ENCODE data around the gene KCNC3.
"Not testable (repeated sequence)": the region's sequence is repeated elsewhere in the genome, so short reads cannot be mapped to it uniquely, and the experiment has no call there.

Gene KCNC3

DNA sequence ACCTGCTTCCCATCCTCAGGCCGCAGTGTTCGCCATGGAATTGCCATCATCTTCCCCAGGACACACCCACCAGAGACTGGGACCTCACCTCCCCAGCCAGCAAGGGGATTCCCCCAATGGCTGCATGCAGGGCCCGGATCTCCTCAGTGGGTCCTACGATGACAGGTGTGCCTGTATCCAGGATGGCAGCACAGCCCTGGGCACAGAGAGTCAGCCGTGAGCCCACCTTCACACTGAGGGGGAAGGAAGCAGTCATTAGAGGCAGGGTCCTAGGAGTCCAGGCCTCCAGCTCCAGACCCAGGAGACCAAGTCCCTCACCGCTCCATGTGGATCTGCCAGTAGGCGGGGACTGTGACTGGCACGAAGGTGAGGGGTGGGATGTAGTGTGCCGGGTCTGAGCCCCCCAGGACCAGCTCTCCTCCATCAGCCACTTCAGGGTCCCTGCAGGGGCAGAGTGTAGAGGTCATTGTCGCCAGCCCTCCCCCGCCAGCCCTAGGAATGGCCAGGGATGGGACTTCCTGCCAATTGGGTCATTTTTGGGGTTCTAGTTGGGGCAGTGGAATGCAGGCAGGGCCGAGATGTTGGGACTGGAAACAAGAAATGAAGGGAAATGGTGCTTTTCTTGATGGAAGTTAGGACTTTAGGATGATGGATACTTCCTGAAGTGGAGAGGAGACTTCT, 5.7 kb upstream of the KCNC3 start:
- Mint-ChIP-seq H3K27me3 (ENCODE audit: low read depth) (no peaks in the 10 kb centered on the region), H3K27ac (peak overlapping the region; percentile 68), H3K4me1 (ENCODE audit: low read depth) (peaks cover 46% of the 10 kb centered on the region), H3K9me3 (no peaks in the 10 kb centered on the region), H3K36me3 (ENCODE audit: low read depth) (peaks cover 10% of the 10 kb centered on the region), H3K4me3 (peak overlapping the region; percentile 63)

DNA sequence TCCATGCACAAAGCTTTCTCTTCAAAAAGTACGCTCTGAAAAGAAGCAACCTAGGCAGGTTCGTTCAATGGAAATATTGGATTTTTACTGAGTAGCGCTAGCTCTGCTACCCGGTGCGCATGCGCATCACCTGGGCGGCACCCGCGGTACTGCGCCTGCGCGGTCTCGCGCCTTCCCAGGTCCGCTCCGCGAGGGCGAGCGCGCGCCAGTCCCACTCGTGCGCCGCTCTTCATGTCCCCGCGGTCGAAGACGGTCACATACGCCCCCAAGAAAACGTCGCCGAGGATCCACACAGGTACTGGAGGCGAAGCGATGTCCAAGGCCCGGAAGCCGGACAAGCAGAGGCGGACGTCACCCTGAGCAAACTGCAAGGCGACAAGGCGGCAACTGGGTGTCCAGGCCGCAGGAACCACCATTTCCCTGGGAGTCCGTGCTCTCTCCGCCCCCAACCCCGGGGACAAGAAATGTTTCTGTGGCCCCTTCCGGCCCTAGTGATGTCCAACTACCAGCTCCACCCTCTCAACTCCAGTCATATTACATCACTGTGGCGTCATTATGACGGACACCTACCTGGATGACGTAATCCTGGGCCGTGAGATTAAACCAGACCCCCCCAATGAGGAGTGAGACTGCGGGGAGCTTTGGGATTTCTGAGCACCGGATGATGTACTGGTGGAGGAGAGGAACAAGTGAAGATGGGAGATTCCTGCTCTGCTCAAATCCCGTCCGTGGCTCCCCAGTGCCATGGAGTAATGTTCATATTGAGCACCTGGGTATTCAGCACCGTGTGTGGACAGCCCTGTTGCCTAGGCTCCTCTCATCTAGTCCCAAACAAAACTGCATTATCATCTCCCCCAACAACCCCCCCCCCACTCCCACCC, 4.8 kb upstream of the KCNC3 start:
- H3K27me3 Mint-ChIP-seq (ENCODE audit: low read depth): peaks cover 8% of the 10 kb centered on the region
- H3K9me3 Mint-ChIP-seq: no peaks in the 10 kb centered on the region
- H3K36me3 Mint-ChIP-seq (ENCODE audit: low read depth): peaks cover 14% of the 10 kb centered on the region
- peak overlapping the region; percentile 87 for H3K4me3 Mint-ChIP-seq
- H3K4me1 Mint-ChIP-seq (ENCODE audit: low read depth): peaks cover 51% of the 10 kb centered on the region
- peak overlapping the region; percentile 96 for H3K27ac Mint-ChIP-seq

DNA sequence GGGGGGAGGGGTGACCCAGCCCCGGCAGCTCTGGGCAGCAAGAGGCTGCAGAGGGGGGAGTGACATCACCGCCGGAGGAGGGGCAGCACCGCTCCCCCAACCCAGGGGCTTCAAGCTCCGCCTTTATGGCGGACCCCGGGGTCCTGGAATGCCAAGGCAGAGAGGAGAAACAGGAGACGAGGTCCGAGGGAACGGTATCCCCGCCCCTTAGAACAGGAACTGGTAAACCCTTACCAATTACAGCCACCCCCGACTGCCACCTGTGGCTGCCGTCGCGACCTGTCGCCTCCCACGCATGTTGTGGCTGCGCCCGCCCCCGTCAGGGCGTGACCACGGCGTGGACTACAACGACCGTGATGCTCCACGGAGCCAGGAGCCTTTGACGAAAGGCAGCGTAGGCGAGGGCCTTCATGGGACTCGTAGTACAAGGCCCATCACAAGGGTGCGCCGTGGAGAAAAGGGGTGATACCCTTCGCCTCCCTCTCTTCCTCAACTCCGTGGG, 4.1 kb upstream of the KCNC3 start:
- H3K9me3 Mint-ChIP-seq: no peaks in the 10 kb centered on the region
- peak overlapping the region; percentile 87 for H3K4me3 Mint-ChIP-seq
- peaks cover 51% of the 10 kb centered on the region for H3K4me1 Mint-ChIP-seq (ENCODE audit: low read depth)
- H3K27me3 Mint-ChIP-seq (ENCODE audit: low read depth): peaks cover 8% of the 10 kb centered on the region
- H3K36me3 Mint-ChIP-seq (ENCODE audit: low read depth): peaks cover 14% of the 10 kb centered on the region
- H3K27ac Mint-ChIP-seq: peak overlapping the region; percentile 96

DNA sequence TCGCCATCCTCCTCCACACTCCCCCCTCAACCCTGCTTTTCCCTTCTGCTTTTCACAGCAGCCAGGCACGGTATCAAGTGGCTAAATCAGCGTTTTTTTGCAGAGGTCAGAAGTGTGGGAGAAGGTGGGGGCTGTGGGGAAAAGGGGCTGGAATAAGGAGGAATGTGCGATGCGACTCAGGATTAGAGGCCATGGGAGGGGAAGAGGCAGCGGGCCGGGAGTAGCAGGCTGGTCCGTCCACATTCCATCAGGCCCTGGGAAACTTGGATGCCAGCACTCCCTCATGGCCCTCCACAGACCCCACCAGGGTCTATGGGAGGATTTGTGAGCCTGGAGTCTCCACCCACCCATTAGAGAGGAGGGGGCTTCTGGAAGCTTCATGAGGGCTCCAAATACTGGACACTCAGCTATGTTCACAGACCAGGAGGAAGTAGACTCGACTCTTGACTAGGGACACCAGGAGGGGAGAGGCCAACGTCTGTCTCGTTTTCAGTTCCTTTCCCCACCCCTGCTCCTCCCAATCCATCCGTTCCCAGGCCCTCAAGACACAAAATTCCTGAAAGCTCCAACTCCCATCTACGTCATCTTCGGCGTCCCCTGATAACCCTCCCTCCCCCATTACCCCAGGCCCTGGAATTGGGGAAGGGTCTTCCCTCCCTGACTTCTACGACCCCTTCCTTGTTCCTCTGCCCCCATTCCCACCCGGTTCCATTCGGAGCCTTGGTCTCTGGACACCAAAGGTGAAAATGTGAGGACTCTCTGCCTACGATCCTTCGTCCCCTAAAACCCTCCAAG, 3.3 kb upstream of the KCNC3 start:
- Mint-ChIP-seq H3K27ac (peak overlapping the region; percentile 89), H3K9me3 (no peaks in the 10 kb centered on the region), H3K27me3 (ENCODE audit: low read depth) (peaks cover 13% of the 10 kb centered on the region), H3K4me3 (peak overlapping the region; percentile 87), H3K36me3 (ENCODE audit: low read depth) (peaks cover 14% of the 10 kb centered on the region), H3K4me1 (ENCODE audit: low read depth) (peaks cover 56% of the 10 kb centered on the region)

DNA sequence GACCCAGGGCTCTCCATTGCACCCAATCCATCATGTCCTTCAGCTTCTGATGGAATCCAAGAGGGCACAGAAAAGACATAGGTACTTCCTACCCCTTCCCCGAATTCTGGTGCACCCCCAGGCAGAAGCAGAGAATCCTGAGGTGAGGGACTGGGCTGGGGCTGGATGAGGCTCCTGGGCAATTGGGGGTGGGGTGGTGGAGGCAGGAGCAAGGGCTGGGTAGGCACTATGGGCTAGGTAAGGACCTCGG, 2.7 kb upstream of the KCNC3 start:
- H3K27ac Mint-ChIP-seq: peak overlapping the region; percentile 89
- no peaks in the 10 kb centered on the region for H3K9me3 Mint-ChIP-seq
- peaks cover 13% of the 10 kb centered on the region for H3K36me3 Mint-ChIP-seq (ENCODE audit: low read depth)
- peaks cover 18% of the 10 kb centered on the region for H3K27me3 Mint-ChIP-seq (ENCODE audit: low read depth)
- peaks cover 59% of the 10 kb centered on the region for H3K4me1 Mint-ChIP-seq (ENCODE audit: low read depth)
- peak overlapping the region; percentile 87 for H3K4me3 Mint-ChIP-seq

DNA sequence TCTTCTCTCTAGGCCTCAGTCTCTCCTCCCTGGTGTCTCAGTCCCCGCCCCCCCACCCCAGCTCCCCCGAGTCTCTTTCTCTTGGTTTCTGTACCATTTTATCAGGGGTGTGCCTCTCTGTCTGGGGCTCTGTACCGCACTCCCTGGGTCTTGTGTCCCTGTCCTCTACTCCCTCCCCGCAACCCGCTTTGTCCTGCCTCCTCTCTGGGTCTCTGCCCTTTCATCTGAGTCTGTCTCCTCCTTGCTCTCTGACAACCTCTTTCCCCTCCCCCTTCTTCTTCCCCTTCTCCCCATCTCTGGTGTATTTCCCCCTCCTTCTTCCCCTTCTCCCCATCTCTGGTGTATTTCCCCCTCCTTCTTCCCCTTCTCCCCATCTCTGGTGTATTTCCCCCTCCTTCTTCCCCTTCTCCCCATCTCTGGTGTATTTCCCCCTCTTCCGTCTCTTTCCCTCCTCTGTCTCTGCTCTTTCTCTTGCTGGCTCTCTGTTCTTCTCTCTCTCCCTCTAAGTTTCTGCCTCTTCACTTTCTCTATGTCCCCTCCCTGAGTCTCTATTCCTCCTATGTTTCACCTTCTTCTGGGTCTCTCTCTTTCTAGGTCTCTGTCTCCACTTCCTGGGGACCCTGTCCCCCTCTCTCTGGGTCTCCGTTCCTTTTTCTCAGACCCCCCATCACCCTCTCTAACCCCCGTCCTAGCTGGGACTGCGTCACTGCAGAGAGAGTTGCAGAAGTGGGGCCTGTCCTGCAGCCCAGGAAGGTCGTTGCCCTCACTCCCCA, 2.2 kb upstream of the KCNC3 start:
- Mint-ChIP-seq H3K27me3 (ENCODE audit: low read depth) (peaks cover 23% of the 10 kb centered on the region), H3K9me3 (no peaks in the 10 kb centered on the region), H3K36me3 (ENCODE audit: low read depth) (peaks cover 14% of the 10 kb centered on the region), H3K27ac (peak overlapping the region; percentile 89), H3K4me3 (peak overlapping the region; percentile 87), H3K4me1 (ENCODE audit: low read depth) (peaks cover 64% of the 10 kb centered on the region)

DNA sequence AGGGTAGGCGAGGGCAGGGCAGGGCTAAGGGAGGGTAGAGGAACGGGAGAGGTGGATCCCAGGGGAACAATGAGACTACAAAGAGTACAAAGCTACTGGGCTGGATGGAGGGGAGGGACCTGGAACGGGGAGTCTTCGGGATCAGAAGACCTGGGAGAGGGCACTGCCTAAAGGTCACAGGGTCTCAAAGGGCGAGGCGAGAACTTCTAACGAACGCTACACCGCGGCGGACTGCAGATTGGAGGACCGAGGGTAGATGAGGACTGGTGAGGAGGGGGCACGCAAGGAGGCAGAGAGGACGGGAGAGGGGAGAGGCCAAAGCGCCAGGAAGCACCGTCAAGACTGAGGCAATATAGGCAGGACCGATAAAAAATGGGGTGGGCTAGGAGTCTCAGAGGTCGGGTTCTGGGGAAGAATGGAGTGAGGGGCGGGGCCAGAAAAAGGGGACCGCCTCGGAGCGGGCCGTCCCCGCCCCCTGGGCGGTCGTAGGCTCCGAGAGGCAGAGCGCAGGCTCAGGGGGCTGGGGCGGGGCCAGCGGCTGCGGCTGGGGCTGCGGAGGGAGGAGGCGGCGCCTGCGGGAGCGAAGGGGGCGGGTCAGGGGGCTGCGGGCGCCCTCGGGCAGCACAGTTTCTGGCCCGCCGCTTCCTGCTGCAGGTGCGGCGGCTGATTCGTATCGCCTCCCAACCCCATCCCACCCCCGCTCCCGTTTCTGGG, 1.3 kb upstream of the KCNC3 start:
- H3K9me3 Mint-ChIP-seq: no peaks in the 10 kb centered on the region
- H3K27me3 Mint-ChIP-seq (ENCODE audit: low read depth): peaks cover 30% of the 10 kb centered on the region
- peaks cover 12% of the 10 kb centered on the region for H3K36me3 Mint-ChIP-seq (ENCODE audit: low read depth)
- peak overlapping the region; percentile 94 for H3K27ac Mint-ChIP-seq
- peak overlapping the region; percentile 94 for H3K4me3 Mint-ChIP-seq
- H3K4me1 Mint-ChIP-seq (ENCODE audit: low read depth): peaks cover 63% of the 10 kb centered on the region

DNA sequence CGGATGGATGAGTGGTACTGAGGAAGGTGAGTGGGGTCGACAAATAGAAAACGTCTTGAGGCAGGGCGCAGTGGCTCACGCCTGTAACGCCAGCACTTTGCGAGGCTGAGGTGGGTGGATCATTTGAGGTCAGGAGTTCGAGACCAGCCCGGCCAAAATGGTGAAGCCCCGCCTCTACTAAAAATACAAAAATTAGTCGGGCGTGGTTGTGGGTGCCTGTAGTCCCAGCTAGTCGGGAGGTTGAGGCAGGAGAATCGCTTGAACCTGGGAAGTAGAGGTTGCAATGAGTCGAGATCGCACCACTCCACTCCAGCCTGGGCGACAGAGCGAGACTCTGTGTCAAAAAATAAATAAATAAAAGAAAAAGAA, 733 bp upstream of the KCNC3 start:
- Mint-ChIP-seq H3K4me1 (ENCODE audit: low read depth) (peaks cover 61% of the 10 kb centered on the region), H3K27me3 (ENCODE audit: low read depth) (peaks cover 30% of the 10 kb centered on the region), H3K4me3 (peak overlapping the region; percentile 94), H3K27ac (peak overlapping the region; percentile 94)
- H3K36me3 Mint-ChIP-seq (ENCODE audit: low read depth); H3K9me3 Mint-ChIP-seq: not testable (repeated sequence)

DNA sequence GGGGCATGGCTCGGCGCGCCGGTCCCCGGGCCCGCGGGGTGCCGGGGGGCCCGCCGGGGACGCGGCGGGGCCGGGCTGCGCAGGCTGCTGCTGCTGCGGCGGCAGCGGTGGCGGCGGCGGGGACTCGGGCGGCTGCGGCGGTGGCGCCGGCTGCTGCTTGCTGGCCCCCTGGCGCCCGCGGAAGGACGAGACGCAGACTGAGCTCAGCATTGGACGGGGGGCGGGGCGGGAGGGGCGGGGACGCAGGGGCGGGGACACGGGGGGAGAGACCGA, 368 bp downstream of the KCNC3 start:
- Mint-ChIP-seq H3K27me3 (ENCODE audit: low read depth) (peaks cover 33% of the 10 kb centered on the region), H3K4me1 (ENCODE audit: low read depth) (peaks cover 61% of the 10 kb centered on the region), H3K9me3 (no peaks in the 10 kb centered on the region), H3K27ac (peak overlapping the region; percentile 94), H3K36me3 (ENCODE audit: low read depth) (peaks cover 9% of the 10 kb centered on the region), H3K4me3 (peak overlapping the region; percentile 94)

DNA sequence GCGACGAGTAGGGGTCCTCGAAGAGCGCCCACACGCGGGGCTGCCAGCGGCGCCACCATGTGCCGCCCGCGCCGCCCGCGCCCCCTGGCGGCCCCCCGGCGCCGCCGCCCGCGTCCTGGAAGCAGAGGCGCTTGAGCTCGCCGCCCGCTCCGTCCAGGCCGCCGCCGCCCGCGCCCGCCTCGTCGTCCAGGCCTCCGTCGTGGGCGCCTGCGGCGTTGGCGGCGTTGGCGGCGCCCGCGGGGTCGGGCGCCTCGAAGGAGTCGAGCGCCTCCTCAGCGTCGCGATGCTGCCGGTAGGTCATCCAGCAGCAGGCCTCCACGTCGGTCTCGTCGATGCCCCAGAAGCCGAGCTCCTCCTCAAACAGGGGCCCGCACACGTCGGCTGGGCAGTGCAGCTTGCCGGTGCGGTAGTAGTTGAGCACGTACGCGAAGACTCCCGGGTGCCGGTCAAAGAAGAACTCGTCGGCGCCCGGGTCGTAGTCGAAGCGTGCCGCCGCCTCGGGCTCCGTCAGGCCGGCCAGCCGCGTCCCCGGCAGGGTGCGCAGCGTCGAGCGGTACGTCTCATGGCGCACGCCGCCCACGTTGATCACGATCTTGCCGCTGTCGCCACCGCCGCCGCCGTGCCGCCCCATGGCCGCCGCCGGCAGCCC, 829 bp downstream of the KCNC3 start:
- H3K4me3 Mint-ChIP-seq: no peak overlapping the region
- H3K27me3 Mint-ChIP-seq (ENCODE audit: low read depth): peaks cover 33% of the 10 kb centered on the region
- H3K4me1 Mint-ChIP-seq (ENCODE audit: low read depth): peaks cover 56% of the 10 kb centered on the region
- peaks cover 9% of the 10 kb centered on the region for H3K36me3 Mint-ChIP-seq (ENCODE audit: low read depth)
- H3K27ac Mint-ChIP-seq: no peak overlapping the region
- no peaks in the 10 kb centered on the region for H3K9me3 Mint-ChIP-seq

DNA sequence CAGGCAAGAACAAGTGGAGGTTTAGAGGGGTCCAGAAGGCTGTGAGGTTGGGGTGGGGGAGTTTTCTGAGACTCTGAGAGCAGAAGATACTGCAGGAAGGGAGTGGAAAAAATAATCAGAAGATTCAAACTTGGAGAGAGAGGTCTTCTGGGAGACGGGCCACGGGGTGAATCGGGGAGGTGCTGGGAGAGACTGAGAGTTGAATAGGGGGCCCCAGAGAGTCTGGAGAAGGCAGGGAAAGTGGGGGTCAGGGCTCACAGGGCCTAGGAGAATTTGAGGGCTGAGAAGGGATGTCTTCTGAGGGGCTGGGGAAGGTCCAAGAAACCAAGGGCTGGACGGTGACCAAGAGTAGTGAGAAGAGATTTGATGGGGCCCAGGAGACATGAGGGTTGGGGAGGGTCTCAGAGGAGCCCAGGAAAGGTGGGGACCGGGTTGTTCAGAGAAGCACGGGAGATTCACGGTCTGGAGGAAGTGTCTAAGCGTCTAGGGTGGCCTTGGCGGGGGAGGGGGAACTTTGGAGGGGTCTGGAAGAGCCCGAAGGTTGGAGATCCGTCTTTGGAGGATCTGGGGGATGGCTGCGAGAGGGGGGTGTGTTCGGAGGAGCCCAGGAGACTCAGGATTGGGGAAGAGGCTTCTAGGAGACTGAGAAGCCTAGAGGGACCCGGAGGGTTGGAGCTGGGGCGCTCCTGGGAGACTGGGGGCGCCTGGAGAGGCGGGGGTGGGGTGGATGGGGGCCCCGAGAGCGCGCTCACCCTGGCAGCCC, 1.5 kb downstream of the KCNC3 start:
- Mint-ChIP-seq H3K4me3 (peak overlapping the region; percentile 84), H3K4me1 (ENCODE audit: low read depth) (peaks cover 52% of the 10 kb centered on the region), H3K27ac (peak overlapping the region; percentile 82), H3K36me3 (ENCODE audit: low read depth) (peaks cover 9% of the 10 kb centered on the region), H3K9me3 (no peaks in the 10 kb centered on the region), H3K27me3 (ENCODE audit: low read depth) (peaks cover 33% of the 10 kb centered on the region)

DNA sequence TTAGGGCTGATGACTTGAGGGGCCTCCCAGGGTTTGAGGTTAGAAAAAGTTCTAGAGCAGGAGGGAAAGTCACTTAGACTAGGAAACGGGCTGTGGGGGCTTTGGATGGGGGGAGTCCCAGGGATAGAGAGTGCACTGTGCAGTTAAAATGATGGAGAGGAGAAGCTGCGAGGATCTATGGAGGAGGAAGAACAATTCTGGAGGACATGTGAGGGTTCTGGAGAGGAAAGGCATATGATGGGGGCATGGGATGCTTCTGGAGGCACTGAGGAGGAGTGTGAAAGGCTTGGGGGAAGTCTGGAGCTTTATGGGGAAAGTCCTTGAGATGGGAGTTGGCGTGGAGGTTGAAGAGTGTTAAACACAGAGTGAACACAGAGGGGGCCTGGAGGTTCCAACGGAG, 2.2 kb downstream of the KCNC3 start:
- peak overlapping the region; percentile 84 for H3K4me3 Mint-ChIP-seq
- peaks cover 48% of the 10 kb centered on the region for H3K4me1 Mint-ChIP-seq (ENCODE audit: low read depth)
- peak overlapping the region; percentile 50 for H3K27ac Mint-ChIP-seq
- H3K9me3 Mint-ChIP-seq: no peaks in the 10 kb centered on the region
- peaks cover 9% of the 10 kb centered on the region for H3K36me3 Mint-ChIP-seq (ENCODE audit: low read depth)
- H3K27me3 Mint-ChIP-seq (ENCODE audit: low read depth): peaks cover 33% of the 10 kb centered on the region

Data from T-helper 1 cell treated with Interleukin-12 subunit alpha and Interleukin-12 subunit beta and Interleukin-4 antibody, amounts not matched to agents 30 μg/mL and 1 μg/mL, for 36 hours (primary cell).